HCT116 (cell line): Measurements from ENCODE around the gene GNAS-AS1. TPM values are rescaled to one million over a fixed set of nuclear protein-coding genes. Genes with fewer than 3 reads are reported as not detected.
A peak's percentile ranks its signal among the peaks of the same experiment; 100 is the strongest.

Source experiments
- ATAC-seq: fragments of 200-7000 bp; cut with Tn5 transposase; 2 replicates; pipeline ENCODE4 v1.9.1; 2020; ENCODE audit warnings: mild to moderate bottlenecking, moderate library complexity
- BruUV-seq: library from RNA; stranded (reverse); fragments of 400-500 nt; replicated peaks from 2 replicates; lab custom pipeline; 2021; lab: Mats Ljungman, UMichigan
- CTCF ChIA-PET: fragments of 300-600 bp; sonication (Branson Sonifier 250); formaldehyde crosslinking; loops from one replicate; lab custom pipeline; 2021; ENCODE audit warnings: antibody characterized with exemption; lab: Charles Lee
- POLR2A ChIA-PET: fragments of 300-600, 350-600 bp; sonication (Branson Sonifier 250); formaldehyde crosslinking; loops from one replicate; lab custom pipeline; 2021; ENCODE audit warnings: antibody characterized with exemption; lab: Charles Lee
- RAD21 ChIA-PET, 2 experiments: fragments of 300-600 bp; sonication (Branson Sonifier 250); formaldehyde crosslinking; loops; one replicate each; lab custom pipeline; 2023; ENCODE audit warnings: low total read pairs in 2 of 2; ENCODE audit not compliant: uncharacterized antibody in 2 of 2, unreplicated experiment in 2 of 2, low non-redundant PET in 1 of 2; lab: Charles Lee
- DNase-seq: peaks from one replicate; pipeline ENCODE4 v3.0.0-alpha.2; 2010; ENCODE audit warnings: low read depth, low spot score
- H2AFZ ChIP-seq: fragments of 200-600 bp; shearing (Covaris generic), sonication (generic); 2 replicates; pipeline ENCODE4 v1.6.1; 2017; ENCODE audit warnings: low read depth, mixed run types, mixed read lengths, antibody characterized with exemption, low read length; ENCODE audit not compliant: poor library complexity, severe bottlenecking
- H3K27ac ChIP-seq: 2 replicates; pipeline ENCODE4 v1.5.1; 2012; ENCODE audit warnings: low read depth, low read length
- H3K27me3 ChIP-seq: fragments of 200-600 bp; sonication (generic); 2 replicates; pipeline ENCODE4 v1.6.1; 2016; ENCODE audit warnings: mixed run types, low read length, mixed read lengths; ENCODE audit not compliant: insufficient read depth
- H3K36me3 ChIP-seq, 2 experiments: fragments of 200-500 bp in 1 of 2; fragments of 200-600 bp in 1 of 2; sonication (Bioruptor generic) in 1 of 2; sonication (generic) in 1 of 2; 2 replicates each; pipeline versions ENCODE4 v1.5.1 to v1.6.1; 2014 to 2016; ENCODE audit warnings: low read length in 2 of 2, inconsistent platforms in 1 of 2, mixed read lengths in 1 of 2, mixed run types in 1 of 2; ENCODE audit not compliant: insufficient read depth in 2 of 2, control insufficient read depth in 1 of 2
- H3K4me1 ChIP-seq, 2 experiments: fragments of 200-600 bp in 1 of 2; sonication (generic) in 1 of 2; 2 replicates each; pipeline versions ENCODE4 v1.5.1 to v1.6.1; 2012 to 2017; ENCODE audit warnings: low read length in 2 of 2, inconsistent platforms in 1 of 2, mild to moderate bottlenecking in 1 of 2, mixed read lengths in 1 of 2, mixed run types in 1 of 2, moderate library complexity in 1 of 2; ENCODE audit not compliant: insufficient read depth in 2 of 2, control insufficient read depth in 1 of 2
- H3K4me2 ChIP-seq: fragments of 200-600 bp; sonication (generic); 2 replicates; pipeline ENCODE4 v1.6.1; 2017; ENCODE audit warnings: mixed run types, low read length, mixed read lengths
- H3K4me3 ChIP-seq, 2 experiments: fragments of 200-600 bp in 1 of 2; sonication (generic) in 1 of 2; replicated peaks in 1 of 2; 2 replicates each; pipeline ENCODE4 v1.5.1; 2011 to 2016; ENCODE audit warnings: low read length in 2 of 2, control low read depth in 1 of 2, low read depth in 1 of 2, mild to moderate bottlenecking in 1 of 2, mixed read lengths in 1 of 2, mixed run types in 1 of 2
- H3K79me2 ChIP-seq: fragments of 200-600 bp; sonication (generic); 2 replicates; pipeline ENCODE4 v1.6.1; 2017; ENCODE audit warnings: mild to moderate bottlenecking, mixed run types, low read length, moderate library complexity, mixed read lengths; ENCODE audit not compliant: insufficient read depth
- H3K9ac ChIP-seq: fragments of 200-600 bp; sonication (generic); 2 replicates; pipeline ENCODE4 v1.6.1; 2016; ENCODE audit warnings: low read length, mixed read lengths
- H3K9me2 ChIP-seq: fragments of 200-600 bp; sonication (generic), shearing (Covaris generic); 2 replicates; pipeline ENCODE4 v1.6.1; 2017; ENCODE audit warnings: mixed run types, mild to moderate bottlenecking, moderate library complexity; ENCODE audit not compliant: insufficient read depth
- H3K9me3 ChIP-seq, 2 experiments: fragments of 200-500 bp in 1 of 2; fragments of 200-600 bp in 1 of 2; sonication (Bioruptor generic) in 1 of 2; sonication (generic) in 1 of 2; 2 replicates each; pipeline ENCODE4 v1.6.1; 2014 to 2017; ENCODE audit warnings: low read length in 2 of 2, mixed read lengths in 2 of 2, inconsistent platforms in 1 of 2, low read depth in 1 of 2, mild to moderate bottlenecking in 1 of 2, mixed run types in 1 of 2, moderate library complexity in 1 of 2; ENCODE audit not compliant: control insufficient read depth in 1 of 2, insufficient read depth in 1 of 2
- H4K20me1 ChIP-seq: fragments of 200-600 bp; sonication (generic), shearing (Covaris generic); 2 replicates; pipeline ENCODE4 v1.6.1; 2017; ENCODE audit warnings: mixed run types, mild to moderate bottlenecking, moderate library complexity; ENCODE audit not compliant: insufficient read depth
- CBX3 ChIP-seq: IDR thresholded peaks from 2 replicates; pipeline ENCODE4 v1.6.1; 2012; ENCODE audit warnings: low read depth
- CEBPB ChIP-seq: IDR thresholded peaks from 2 replicates; pipeline ENCODE4 v1.6.1; 2012; ENCODE audit warnings: low read depth
- EGR1 ChIP-seq: IDR thresholded peaks from 2 replicates; pipeline ENCODE4 v1.6.1; 2012; ENCODE audit warnings: low read depth
- EZH2 ChIP-seq: fragments of 200-600 bp; sonication (generic); IDR thresholded peaks from 2 replicates; pipeline ENCODE4 v1.6.1; 2017; ENCODE audit warnings: antibody characterized with exemption, mixed run types
- EZH2phosphoT487 ChIP-seq: fragments of 200-600 bp; IDR thresholded peaks from 2 replicates; pipeline ENCODE4 v1.6.1; 2018; ENCODE audit warnings: antibody characterized with exemption, borderline replicate concordance
- FOSL1 ChIP-seq: IDR thresholded peaks from 2 replicates; pipeline ENCODE4 v1.6.1; 2012; ENCODE audit warnings: low read depth
- JUND ChIP-seq: IDR thresholded peaks from 2 replicates; pipeline ENCODE4 v1.6.1; 2012
- POLR2AphosphoS5 ChIP-seq: IDR thresholded peaks from 2 replicates; pipeline ENCODE4 v1.6.1; 2011; ENCODE audit warnings: mild to moderate bottlenecking, low read depth, low read length, moderate library complexity
- RAD21 ChIP-seq: IDR thresholded peaks from 2 replicates; pipeline ENCODE4 v1.6.1; 2012; ENCODE audit warnings: low read depth, mild to moderate bottlenecking
- SIN3A ChIP-seq: IDR thresholded peaks from 2 replicates; pipeline ENCODE4 v1.6.1; 2012; ENCODE audit warnings: low read depth
- SP1 ChIP-seq: IDR thresholded peaks from 2 replicates; pipeline ENCODE4 v1.6.1; 2012; ENCODE audit warnings: low read depth
- SRF ChIP-seq: IDR thresholded peaks from 2 replicates; pipeline ENCODE4 v1.6.1; 2012; ENCODE audit warnings: low read depth
- TCF7L2 ChIP-seq: IDR thresholded peaks from 2 replicates; pipeline ENCODE4 v1.7.0; 2011; ENCODE audit warnings: borderline replicate concordance, inconsistent platforms; ENCODE audit not compliant: insufficient read depth, insufficient read length; ENCODE audit errors: extremely low read depth
- YY1 ChIP-seq: IDR thresholded peaks from 2 replicates; pipeline ENCODE4 v1.6.1; 2011; ENCODE audit warnings: low read length, low read depth, moderate library complexity, mild to moderate bottlenecking; ENCODE audit not compliant: insufficient replicate concordance; ENCODE audit errors: extremely low read depth
- ZBTB33 ChIP-seq: IDR thresholded peaks from 2 replicates; pipeline ENCODE4 v1.6.1; 2011; ENCODE audit warnings: mild to moderate bottlenecking, low read length, moderate library complexity; ENCODE audit not compliant: insufficient replicate concordance; ENCODE audit errors: extremely low read depth
- ZNF274 ChIP-seq: fragments of 200-500 bp; sonication (Bioruptor generic); IDR thresholded peaks from 2 replicates; pipeline ENCODE4 v1.6.1; 2014; ENCODE audit warnings: mild to moderate bottlenecking, low read depth, low read length, inconsistent platforms
- intact Hi-C: fragments of 100-400 bp; cut with micrococcal nuclease; formaldehyde crosslinking; loops from 2 replicates; pipeline ENCODE4 v1.10.0; 2022
- total RNA-seq: library from RNA; stranded (reverse); gene quantifications from one replicate; pipeline ENCODE4 v1.2.1, GENCODE V29; 2021; ENCODE audit not compliant: unreplicated experiment
- TF ChIP-seq, protein P1 (sequence below): IDR thresholded peaks from 2 replicates; pipeline ENCODE4 v1.6.1; 2012
- TF ChIP-seq, protein P2 (sequence below), 3 experiments: fragments of 200-600 bp in 1 of 3; sonication (generic) in 1 of 3; IDR thresholded peaks in 2 of 3; conservative IDR thresholded peaks in 1 of 3; 2 replicates each; pipeline ENCODE4 v1.5.1; 2012 to 2017; ENCODE audit warnings: low read depth in 2 of 3, low read length in 2 of 3, antibody characterized with exemption in 1 of 3, borderline replicate concordance in 1 of 3, control low read depth in 1 of 3, mild to moderate bottlenecking in 1 of 3, mixed read lengths in 1 of 3, mixed run types in 1 of 3, moderate library complexity in 1 of 3; ENCODE audit not compliant: insufficient read depth in 1 of 3
- TF ChIP-seq, protein P3 (sequence below): IDR thresholded peaks from 2 replicates; pipeline ENCODE4 v1.6.1; 2012

Gene GNAS-AS1
- total RNA-seq, 1 experiment from 2014 or later, result not detected

GRCh38 chr20:58893355-58894120, 42.8 kb upstream of the GNAS-AS1 start:
- Histone ChIP-seq H2AFZ (no peak overlapping the region), H3K36me3 (peaks cover 12 to 17% of the 10 kb centered on the region in 2 experiments; a peak in 2 of 4 replicates), H3K9me2 (no peaks in the 10 kb centered on the region), H3K4me1 (peaks cover 14 to 21% of the 10 kb centered on the region in 2 experiments), H3K27me3 (no peaks in the 10 kb centered on the region), H3K9me3 (no peaks in the 10 kb centered on the region), H3K27ac (peak overlapping the region; percentile 31; the same call in 1 of the 2 replicates), H4K20me1 (peaks cover 12% of the 10 kb centered on the region; the same call in 1 of the 2 replicates), H3K4me2 (peak overlapping the region; percentile 89), H3K9ac (peak overlapping the region; percentile 93), H3K4me3 (peak overlapping the region; percentile 67 to 85), H3K79me2 (peaks cover 70% of the 10 kb centered on the region)
- BruUV-seq, result TSS peak; percentile 33
- POLR2A ChIA-PET, result no interaction called here
- intact Hi-C loops, result loop anchor here (10.0 kb wide), 1 partner anchor 141 kb away; the partner anchor contains the start of gene ATP5F1E
- DNase-seq (no peak), ATAC-seq (no peak)
- CTCF ChIA-PET, result no interaction called here
- RAD21 ChIA-PET, result no interaction called here
- no peak for TF ChIP-seq FOSL1
- TF ChIP-seq CBX3, result no peak
- TF ChIP-seq, protein P1, sequence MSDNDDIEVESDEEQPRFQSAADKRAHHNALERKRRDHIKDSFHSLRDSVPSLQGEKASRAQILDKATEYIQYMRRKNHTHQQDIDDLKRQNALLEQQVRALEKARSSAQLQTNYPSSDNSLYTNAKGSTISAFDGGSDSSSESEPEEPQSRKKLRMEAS, result no peak
- no peak for TF ChIP-seq ZNF274
- no peak for TF ChIP-seq SRF
- TF ChIP-seq, protein P2, sequence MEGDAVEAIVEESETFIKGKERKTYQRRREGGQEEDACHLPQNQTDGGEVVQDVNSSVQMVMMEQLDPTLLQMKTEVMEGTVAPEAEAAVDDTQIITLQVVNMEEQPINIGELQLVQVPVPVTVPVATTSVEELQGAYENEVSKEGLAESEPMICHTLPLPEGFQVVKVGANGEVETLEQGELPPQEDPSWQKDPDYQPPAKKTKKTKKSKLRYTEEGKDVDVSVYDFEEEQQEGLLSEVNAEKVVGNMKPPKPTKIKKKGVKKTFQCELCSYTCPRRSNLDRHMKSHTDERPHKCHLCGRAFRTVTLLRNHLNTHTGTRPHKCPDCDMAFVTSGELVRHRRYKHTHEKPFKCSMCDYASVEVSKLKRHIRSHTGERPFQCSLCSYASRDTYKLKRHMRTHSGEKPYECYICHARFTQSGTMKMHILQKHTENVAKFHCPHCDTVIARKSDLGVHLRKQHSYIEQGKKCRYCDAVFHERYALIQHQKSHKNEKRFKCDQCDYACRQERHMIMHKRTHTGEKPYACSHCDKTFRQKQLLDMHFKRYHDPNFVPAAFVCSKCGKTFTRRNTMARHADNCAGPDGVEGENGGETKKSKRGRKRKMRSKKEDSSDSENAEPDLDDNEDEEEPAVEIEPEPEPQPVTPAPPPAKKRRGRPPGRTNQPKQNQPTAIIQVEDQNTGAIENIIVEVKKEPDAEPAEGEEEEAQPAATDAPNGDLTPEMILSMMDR (IDR thresholded peaks at IDR 0.05 in 2 of 3, conservative IDR thresholded peaks at IDR 0.05 in 1 of 3; ENCODE audit: borderline replicate concordance in 1 of 3, insufficient read depth in 1 of 3, low read depth in 2 of 3, low read length in 2 of 3), result no peak
- no peak for TF ChIP-seq TCF7L2
- TF ChIP-seq SIN3A, result no peak
- TF ChIP-seq, protein P3, sequence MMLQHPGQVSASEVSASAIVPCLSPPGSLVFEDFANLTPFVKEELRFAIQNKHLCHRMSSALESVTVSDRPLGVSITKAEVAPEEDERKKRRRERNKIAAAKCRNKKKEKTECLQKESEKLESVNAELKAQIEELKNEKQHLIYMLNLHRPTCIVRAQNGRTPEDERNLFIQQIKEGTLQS, result no peak
- TF ChIP-seq CEBPB, result no peak
- no peak for TF ChIP-seq EGR1
- no peak for TF ChIP-seq JUND
- no peak for TF ChIP-seq YY1
- no peak for TF ChIP-seq ZBTB33
- no peak for TF ChIP-seq POLR2AphosphoS5
- TF ChIP-seq EZH2phosphoT487, result no peak
- no peak for TF ChIP-seq RAD21
- no peak for TF ChIP-seq EZH2
- TF ChIP-seq SP1, result no peak
